Activated CD8-positive, alpha-beta memory T cell treated with anti-CD3 and anti-CD28 coated beads for 48 hours (primary cell): ENCODE results near the gene LY6G6D.
A peak's percentile ranks its signal among the peaks of the same experiment; 100 is the strongest.

Experiments
- DNase-seq, 3 experiments: peaks; one replicate each; pipeline ENCODE4 v3.0.0-alpha.2; 2020; ENCODE audit warnings: low read depth in 2 of 3, low spot score in 2 of 3

The LY6G6D gene

GRCh38 chr6:31715022-31715958 is at the start of gene LY6G6D:
Gene LY6G6D, plus strand, starts transcription at chr6:31715348. Its CDS starts 8 bp downstream, at chr6:31715356.
- no peak for DNase-seq

- DNase-seq = peak; percentile 80 to 95 (median 90)
Measured at GRCh38 chr6:31665501-31666336, 49.4 kb upstream of the LY6G6D start, which contains the start of gene CSNK2B. Gene CSNK2B, plus strand, starts transcription at chr6:31666080. Its CDS starts 752 bp downstream, at chr6:31666832.

GRCh38 chr6:31666337-31666965 is 48.7 kb upstream of the LY6G6D start:
- DNase-seq = no peak

- no peak for DNase-seq
Measured at GRCh38 chr6:31669676-31670075, 45.5 kb upstream of the LY6G6D start, which contains the start of gene LY6G5B. Gene LY6G5B, plus strand, starts transcription at chr6:31669976. Its CDS starts 975 bp downstream, at chr6:31670951.

- DNase-seq = no peak
Measured at GRCh38 chr6:31676322-31676903, 38.7 kb upstream of the LY6G6D start.

GRCh38 chr6:31676904-31677303 is 38.2 kb upstream of the LY6G6D start:
- no peak for DNase-seq

GRCh38 chr6:31677955-31678354 is 37.2 kb upstream of the LY6G6D start:
- DNase-seq = no peak

- DNase-seq = peak in 1 of 3 experiments; percentile 32
Measured at GRCh38 chr6:31680226-31681134, 34.7 kb upstream of the LY6G6D start, which contains the start of gene LY6G5C. Gene LY6G5C, minus strand, starts transcription at chr6:31681067. Its CDS starts 694 bp downstream, at chr6:31680373.

GRCh38 chr6:31681135-31681671 is 33.9 kb upstream of the LY6G6D start:
- no peak for DNase-seq

- DNase-seq = no peak
Measured at GRCh38 chr6:31683591-31683990, 31.6 kb upstream of the LY6G6D start.

- DNase-seq = no peak
Measured at GRCh38 chr6:31686483-31686882, 28.7 kb upstream of the LY6G6D start.

- no peak for DNase-seq
Measured at GRCh38 chr6:31687321-31687720, 27.8 kb upstream of the LY6G6D start.

GRCh38 chr6:31687860-31688693 is 27.1 kb upstream of the LY6G6D start:
- no peak for DNase-seq

- DNase-seq = no peak
Measured at GRCh38 chr6:31689249-31690110, 25.7 kb upstream of the LY6G6D start.

- no peak for DNase-seq
Measured at GRCh38 chr6:31690231-31691077, 24.7 kb upstream of the LY6G6D start.

GRCh38 chr6:31691078-31691463 is 24.1 kb upstream of the LY6G6D start:
- no peak for DNase-seq
